Endodermal cell (in vitro differentiated cells): ENCODE data around the gene ANKRD24. TPM values are rescaled to one million over a fixed set of nuclear protein-coding genes. Genes with fewer than 3 reads are reported as not detected.

Source experiments
- DNase-seq: peaks from one replicate; pipeline ENCODE4 v3.0.0-alpha.2; 2017
- H3K27ac ChIP-seq: 2 replicates; pipeline ENCODE4 v1.5.1; 2013; ENCODE audit warnings: mild to moderate bottlenecking, low read depth, low read length, moderate library complexity
- H3K27me3 ChIP-seq: 2 replicates; pipeline ENCODE4 v1.6.1; 2013; ENCODE audit warnings: mild to moderate bottlenecking, low read length, moderate library complexity; ENCODE audit not compliant: insufficient read depth, control insufficient read depth, poor library complexity, severe bottlenecking
- H3K36me3 ChIP-seq: 2 replicates; pipeline ENCODE4 v1.7.0; 2013; ENCODE audit warnings: mild to moderate bottlenecking, low read length, moderate library complexity; ENCODE audit not compliant: control insufficient read depth, insufficient read depth
- H3K4me1 ChIP-seq: one replicate; pipeline ENCODE4 v1.7.0; 2013; ENCODE audit warnings: low read length; ENCODE audit not compliant: control insufficient read depth, insufficient read depth
- H3K4me3 ChIP-seq: 2 replicates; pipeline ENCODE4 v1.5.1; 2013; ENCODE audit warnings: mild to moderate bottlenecking, low read length, moderate library complexity
- H3K9ac ChIP-seq: 2 replicates; pipeline ENCODE4 v1.6.1; 2013; ENCODE audit warnings: mild to moderate bottlenecking, low read length, moderate library complexity; ENCODE audit not compliant: poor library complexity, severe bottlenecking; ENCODE audit errors: extremely low read depth
- H3K9me3 ChIP-seq: 2 replicates; pipeline ENCODE4 v1.6.1; 2013; ENCODE audit warnings: mild to moderate bottlenecking, low read length, moderate library complexity; ENCODE audit not compliant: control insufficient read depth
- H3K27ac Mint-ChIP-seq: 2 replicates; pipeline ENCODE4 v1.8.0; 2020; ENCODE audit warnings: mixed read lengths
- H3K27me3 Mint-ChIP-seq: 2 replicates; pipeline ENCODE4 v1.8.0; 2021; ENCODE audit warnings: mild to moderate bottlenecking, mixed read lengths; ENCODE audit not compliant: insufficient read depth
- H3K36me3 Mint-ChIP-seq: 2 replicates; pipeline ENCODE4 v1.8.0; 2020; ENCODE audit warnings: low read depth, mixed read lengths
- H3K4me1 Mint-ChIP-seq: 2 replicates; pipeline ENCODE4 v1.8.0; 2020; ENCODE audit warnings: mixed read lengths
- H3K4me3 Mint-ChIP-seq: 2 replicates; pipeline ENCODE4 v1.8.0; 2020; ENCODE audit warnings: mild to moderate bottlenecking, moderate library complexity, mixed read lengths
- H3K9me3 Mint-ChIP-seq: 2 replicates; pipeline ENCODE4 v1.8.0; 2020; ENCODE audit warnings: mild to moderate bottlenecking, mixed read lengths
- CTCF ChIP-seq: fragments of 200-600 bp; sonication (generic); conservative IDR thresholded peaks from 2 replicates; pipeline ENCODE4 v1.5.0; 2021; ENCODE audit warnings: antibody characterized with exemption, mild to moderate bottlenecking
- WGBS, 2 experiments: methylation state at CpG; one replicate each; pipeline versions ENCODE4 v1.1.5 to v1.1.7; 2013; ENCODE audit warnings: missing lambda C conversion rate in 2 of 2, mixed read lengths in 1 of 2; ENCODE audit not compliant: insufficient coverage in 1 of 2, insufficient read length in 1 of 2; 5-methylcytosine and 5-hydroxymethylcytosine counted together
- total RNA-seq, 2 donors: library from RNA; stranded (reverse); fragmentation: NEBNext Ultra II Directional in 1 of 2; extraction: Animal tissue kit (Norgen Biotek cat#: 25700) in 1 of 2; gene quantifications; 2 replicates in 1 of 2; 3 replicates in 1 of 2; pipeline ENCODE4 v1.2.1, GENCODE V29; 2021

Gene ANKRD24
- total RNA-seq, 2 donors from 2014 or later: 0.77 to 2.0 TPM

GRCh38 chr19:4199699-4200293 is 17.3 kb downstream of the ANKRD24 start:
- H3K9me3 ChIP-seq: peaks cover 8% of the 10 kb centered on the region
- peak; percentile 88 for DNase-seq
- Mint-ChIP-seq H3K4me1 (no peaks in the 10 kb centered on the region), H3K27me3 (peaks cover 75% of the 10 kb centered on the region), H3K36me3 (no peaks in the 10 kb centered on the region), H3K9me3 (peaks cover 8% of the 10 kb centered on the region), H3K4me3 (no peak overlapping the region), H3K27ac (no peak overlapping the region)
- H3K4me1 ChIP-seq: no peaks in the 10 kb centered on the region
- TF ChIP-seq CTCF: peak; percentile 69
- H3K27me3 ChIP-seq: peaks cover 33% of the 10 kb centered on the region
- no peak overlapping the region for H3K9ac ChIP-seq
- no peaks in the 10 kb centered on the region for H3K36me3 ChIP-seq
- no peak overlapping the region for H3K27ac ChIP-seq
- 81 to 84% methylated on average over 20 to 33 of the region's 33 CpGs for WGBS, 2 experiments
- no peak overlapping the region for H3K4me3 ChIP-seq

- Histone ChIP-seq H3K36me3 (no peaks in the 10 kb centered on the region), H3K4me3 (no peak overlapping the region), H3K4me1 (no peaks in the 10 kb centered on the region), H3K9ac (no peak overlapping the region), H3K9me3 (peaks cover 8% of the 10 kb centered on the region), H3K27ac (no peak overlapping the region), H3K27me3 (peaks cover 33% of the 10 kb centered on the region)
- H3K36me3 Mint-ChIP-seq: no peaks in the 10 kb centered on the region
- H3K4me1 Mint-ChIP-seq: no peaks in the 10 kb centered on the region
- H3K4me3 Mint-ChIP-seq: no peak overlapping the region
- no peak overlapping the region for H3K27ac Mint-ChIP-seq
- 39 to 44% methylated on average over 2 of the region's 2 CpGs for WGBS, 2 experiments
- H3K9me3 Mint-ChIP-seq: peaks cover 8% of the 10 kb centered on the region
- H3K27me3 Mint-ChIP-seq: peaks cover 62% of the 10 kb centered on the region
- DNase-seq: no peak
- no peak for TF ChIP-seq CTCF
Observed at GRCh38 chr19:4200940-4201542, 18.6 kb downstream of the ANKRD24 start.

GRCh38 chr19:4201798-4202197 is 19.3 kb downstream of the ANKRD24 start:
- peaks cover 55% of the 10 kb centered on the region for H3K27me3 Mint-ChIP-seq
- H3K4me3 Mint-ChIP-seq: no peak overlapping the region
- Histone ChIP-seq H3K27me3 (peaks cover 33% of the 10 kb centered on the region), H3K4me1 (no peaks in the 10 kb centered on the region), H3K9me3 (peaks cover 8% of the 10 kb centered on the region), H3K27ac (no peak overlapping the region), H3K9ac (no peak overlapping the region), H3K4me3 (no peak overlapping the region), H3K36me3 (no peaks in the 10 kb centered on the region)
- H3K9me3 Mint-ChIP-seq: peaks cover 8% of the 10 kb centered on the region
- no peak overlapping the region for H3K27ac Mint-ChIP-seq
- WGBS, 2 experiments: 90 to 95% methylated on average over 4 of the region's 4 CpGs
- no peak for DNase-seq
- no peaks in the 10 kb centered on the region for H3K4me1 Mint-ChIP-seq
- no peak for TF ChIP-seq CTCF
- no peaks in the 10 kb centered on the region for H3K36me3 Mint-ChIP-seq
